Measurements from ENCODE around the gene GBA2. TPM values are rescaled to one million over a fixed set of nuclear protein-coding genes. Genes with fewer than 3 reads are reported as not detected.

The GBA2 gene
- total and polyA plus RNA-seq, 8 donors, result 26.5 to 210 (median 56.6) TPM

DNA sequence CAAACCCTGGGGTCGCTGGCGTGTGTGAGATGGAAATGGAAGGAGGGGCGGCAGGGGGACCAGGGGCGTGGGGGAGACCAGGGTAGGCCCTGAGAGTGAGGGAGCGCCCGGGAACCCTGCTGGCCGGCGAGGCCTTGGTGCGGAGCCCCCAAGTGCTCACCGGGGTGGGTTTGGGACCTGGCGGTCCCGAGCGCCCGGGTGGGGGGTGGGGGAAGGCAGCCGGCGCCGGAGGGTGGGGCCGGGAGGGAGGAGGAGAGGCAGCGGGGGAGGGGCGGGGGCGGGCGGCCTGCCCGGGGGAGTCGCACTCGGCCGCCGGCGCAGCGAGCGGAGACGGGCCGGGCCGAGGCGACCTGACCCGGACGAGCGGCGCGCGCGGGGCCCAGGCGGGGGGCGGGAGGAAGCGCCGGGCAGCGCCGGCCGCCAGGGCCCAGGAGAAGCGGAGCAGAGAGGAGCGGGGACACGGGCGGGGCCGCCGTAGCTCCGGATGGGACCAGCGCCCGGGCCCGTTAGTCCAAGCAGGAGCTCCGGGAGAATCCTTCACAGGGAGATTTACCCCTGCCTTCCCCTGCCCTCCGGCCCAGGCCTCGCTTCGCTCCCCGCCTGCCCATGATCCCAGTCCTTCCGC, 42.4 kb upstream of the GBA2 start, which contains the start of gene NPR2:
TSS of gene NPR2 (plus strand) at position 295 of the 625 bp plus-strand sequence. CDS start 818 bp downstream, outside the sequence.
- H3K9me3 ChIP-seq, result no peaks in the 10 kb centered on the region
- peaks cover 0 to 5% (median 2%) of the 10 kb centered on the region in 4 donors for H3K36me3 ChIP-seq
- 16 to 30% (median 20%) methylated on average over 10 to 63 of the region's 64 CpGs for WGBS, 5 donors
- peak in 1 of 2 donors; percentile 77 for DNase-seq
- H3K4me1 ChIP-seq, result peaks cover 37 to 60% (median 49%) of the 10 kb centered on the region in 4 donors
- peak within 1 kb of the TSS; percentile 25 to 84 (median 74) for H3K27ac ChIP-seq
- H3K27me3 ChIP-seq, result peaks cover 0 to 5% (median 0%) of the 10 kb centered on the region in 3 donors
- intact Hi-C loops (cut with DNase I; ENCODE audit: low total_unique reads), result loop anchor here (5.0 kb wide), 1 partner anchor 91 kb away; no protein-coding TSS in a partner anchor
- H3K4me3 ChIP-seq, result peak within 1 kb of the TSS; percentile 41 to 51 (median 48)
- TF ChIP-seq POLR2AphosphoS5 (IDR thresholded peaks at IDR 0.05) (no peak), EP300 (IDR thresholded peaks at IDR 0.05) (no peak), POLR2A (IDR thresholded peaks at IDR 0.05) (no peak)
- TF ChIP-seq, protein P1, sequence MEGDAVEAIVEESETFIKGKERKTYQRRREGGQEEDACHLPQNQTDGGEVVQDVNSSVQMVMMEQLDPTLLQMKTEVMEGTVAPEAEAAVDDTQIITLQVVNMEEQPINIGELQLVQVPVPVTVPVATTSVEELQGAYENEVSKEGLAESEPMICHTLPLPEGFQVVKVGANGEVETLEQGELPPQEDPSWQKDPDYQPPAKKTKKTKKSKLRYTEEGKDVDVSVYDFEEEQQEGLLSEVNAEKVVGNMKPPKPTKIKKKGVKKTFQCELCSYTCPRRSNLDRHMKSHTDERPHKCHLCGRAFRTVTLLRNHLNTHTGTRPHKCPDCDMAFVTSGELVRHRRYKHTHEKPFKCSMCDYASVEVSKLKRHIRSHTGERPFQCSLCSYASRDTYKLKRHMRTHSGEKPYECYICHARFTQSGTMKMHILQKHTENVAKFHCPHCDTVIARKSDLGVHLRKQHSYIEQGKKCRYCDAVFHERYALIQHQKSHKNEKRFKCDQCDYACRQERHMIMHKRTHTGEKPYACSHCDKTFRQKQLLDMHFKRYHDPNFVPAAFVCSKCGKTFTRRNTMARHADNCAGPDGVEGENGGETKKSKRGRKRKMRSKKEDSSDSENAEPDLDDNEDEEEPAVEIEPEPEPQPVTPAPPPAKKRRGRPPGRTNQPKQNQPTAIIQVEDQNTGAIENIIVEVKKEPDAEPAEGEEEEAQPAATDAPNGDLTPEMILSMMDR (IDR thresholded peaks at IDR 0.05), result no peak

DNA sequence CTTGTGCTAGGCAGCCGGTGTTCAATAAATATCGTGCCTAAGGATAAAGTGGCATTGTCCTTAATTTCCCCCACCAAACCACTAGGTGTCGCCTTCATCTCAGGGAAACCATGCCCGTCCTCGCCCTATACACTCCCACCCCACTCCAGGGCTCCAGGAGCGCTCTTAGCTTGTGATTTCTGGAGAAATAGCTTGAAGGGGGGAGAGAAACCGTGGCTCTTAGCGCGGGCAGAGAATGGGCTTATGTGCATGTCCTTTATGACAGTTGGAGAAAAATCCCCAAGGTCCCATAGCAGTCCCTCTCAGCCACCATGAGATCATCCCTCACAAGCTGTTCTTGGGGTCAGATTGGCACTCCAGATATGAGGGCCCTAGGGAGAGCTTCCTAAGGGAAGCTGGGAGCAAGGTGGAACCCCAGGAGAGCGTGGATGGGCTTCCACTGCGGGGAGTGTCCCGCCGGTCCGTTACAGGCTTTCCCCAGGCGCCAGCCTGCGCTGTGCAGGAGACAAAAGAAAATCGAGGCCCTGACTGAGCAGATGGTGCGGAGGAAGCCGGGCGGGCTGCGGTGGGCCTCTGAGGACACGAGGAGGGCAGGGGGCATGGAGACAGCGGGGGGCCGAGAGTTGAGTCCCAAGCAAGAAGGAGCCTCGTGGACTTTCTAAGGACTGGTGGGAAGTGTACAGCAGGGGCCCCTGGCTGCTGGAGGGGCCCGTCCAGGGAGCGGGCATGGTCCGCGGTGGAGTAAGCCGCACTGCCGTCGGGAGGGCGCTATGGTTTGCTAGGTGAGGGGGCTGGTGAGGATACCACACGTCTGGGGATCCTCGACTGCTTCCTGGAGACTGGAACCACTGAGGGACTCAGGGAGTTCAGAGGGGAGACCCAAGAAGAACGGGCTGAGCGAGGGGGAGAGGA, 41.6 kb upstream of the GBA2 start:
- H3K27me3 ChIP-seq, result peaks cover 0 to 5% (median 0%) of the 10 kb centered on the region in 3 donors
- intact Hi-C loops (cut with DNase I; ENCODE audit: low total_unique reads), result loop anchor here (5.0 kb wide), 1 partner anchor 92 kb away; no protein-coding TSS in a partner anchor
- peak; percentile 68 to 93 for DNase-seq
- H3K4me3 ChIP-seq, result peak overlapping the region; percentile 41 to 51 (median 48)
- H3K36me3 ChIP-seq, result peaks cover 0 to 5% (median 3%) of the 10 kb centered on the region in 4 donors
- H3K9me3 ChIP-seq, result no peaks in the 10 kb centered on the region
- WGBS, 5 donors, result 52 to 60% (median 56%) methylated on average over 35 to 37 of the region's 37 CpGs
- peak in 1 of 3 donors; percentile 41 for TF ChIP-seq POLR2AphosphoS5 (IDR thresholded peaks at IDR 0.05)
- TF ChIP-seq EP300 (IDR thresholded peaks at IDR 0.05), result no peak
- no peak for TF ChIP-seq POLR2A (IDR thresholded peaks at IDR 0.05)
- TF ChIP-seq, protein P1 (IDR thresholded peaks at IDR 0.05), result peak in 5 of 7 experiments; percentile 80 to 95 (median 90)
- H3K4me1 ChIP-seq, result peaks cover 37 to 55% (median 46%) of the 10 kb centered on the region in 4 donors
- H3K27ac ChIP-seq, result peak overlapping the region; percentile 7 to 84 (median 74)

DNA sequence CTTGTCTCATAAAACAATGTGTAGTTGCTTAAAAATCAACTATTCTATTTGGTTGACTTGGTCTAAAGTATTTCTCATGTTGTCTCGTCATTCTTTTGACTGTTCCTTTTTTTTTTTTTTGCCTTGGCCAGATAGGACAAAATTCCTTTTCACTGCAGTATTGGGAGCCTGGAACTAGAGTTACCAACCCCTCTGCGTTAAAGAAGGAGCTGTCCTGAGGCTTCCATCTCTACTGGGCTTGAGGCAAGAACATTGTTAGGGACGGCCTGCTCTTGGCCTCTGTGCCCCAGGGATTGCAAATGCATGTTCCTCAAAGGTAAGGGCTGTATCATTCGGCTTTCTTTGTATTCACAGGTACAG, 41.0 kb upstream of the GBA2 start:
- peak overlapping the region in 1 of 5 donors; percentile 78 for H3K27ac ChIP-seq

More for the DNA sequence above, 41.0 kb upstream of the GBA2 start:
- Histone ChIP-seq H3K4me3 (no peak overlapping the region), H3K27me3 (peaks cover 0 to 5% (median 0%) of the 10 kb centered on the region in 3 donors), H3K4me1 (peaks cover 37 to 49% (median 43%) of the 10 kb centered on the region in 4 donors), H3K36me3 (peaks cover 0 to 5% (median 4%) of the 10 kb centered on the region in 4 donors), H3K9me3 (no peaks in the 10 kb centered on the region)
- WGBS, 5 donors, result 31 to 39% (median 34%) methylated on average over 4 of the region's 4 CpGs
- no peak for DNase-seq
- intact Hi-C loops (cut with DNase I; ENCODE audit: low total_unique reads), result loop anchor here (5.0 kb wide), 1 partner anchor 92 kb away; no protein-coding TSS in a partner anchor
- TF ChIP-seq, protein P1 (IDR thresholded peaks at IDR 0.05), result no peak
- TF ChIP-seq POLR2AphosphoS5 (IDR thresholded peaks at IDR 0.05), result no peak
- TF ChIP-seq POLR2A (IDR thresholded peaks at IDR 0.05), result no peak
- no peak for TF ChIP-seq EP300 (IDR thresholded peaks at IDR 0.05)
